ENCODE measurements around the gene CGN.

- TF ChIP-seq TAF1 (IDR thresholded peaks at IDR 0.05; ENCODE audit: borderline replicate concordance, low read depth, low read length) (no peak), POLR2A (IDR thresholded peaks at IDR 0.05; ENCODE audit: low read depth, low read length) (no peak), POLR2AphosphoS5 (IDR thresholded peaks at IDR 0.05; ENCODE audit: low read depth, low read length) (no peak)
These were observed 7.7 kb downstream of the CGN start for GRCh38 chr1:151518936-151519335.

Measured in GM12892 (cell line).